Measurements from ENCODE around the gene TRMT2B. TPM values are rescaled to one million over a fixed set of nuclear protein-coding genes. Genes with fewer than 3 reads are reported as not detected.

The TRMT2B gene
- total and polyA plus RNA-seq, 2 of the 13 experiments (the other 11 are each of a cell fraction or from before 2014, with no cell fraction given): 7.0 to 11.2 TPM

- Histone ChIP-seq H3K27me3 (ENCODE audit: control insufficient read depth in 1 of 2, insufficient read depth in 2 of 2, low read length in 2 of 2) (no peaks in the 10 kb centered on the region), H3K9ac (ENCODE audit: insufficient read depth, low read depth, low read length) (no peak overlapping the region), H4K20me1 (ENCODE audit: insufficient read depth, low read length) (no peaks in the 10 kb centered on the region), H3K4me3 (replicated peaks in 1 of 3; ENCODE audit: insufficient read depth in 1 of 3, low read depth in 2 of 3, low read length in 3 of 3) (no peak overlapping the region), H3K9me3 (ENCODE audit: low read length) (no peaks in the 10 kb centered on the region), H3K27ac (ENCODE audit: extremely low read length, insufficient read depth, low read length) (no peak overlapping the region), H2AFZ (ENCODE audit: low read length) (no peak overlapping the region), H3K79me2 (ENCODE audit: insufficient read depth, low read length) (no peaks in the 10 kb centered on the region), H3K4me1 (ENCODE audit: insufficient read depth, low read length) (no peaks in the 10 kb centered on the region), H3K4me2 (ENCODE audit: low read depth, low read length) (no peak overlapping the region), H3K36me3 (replicated peaks in 1 of 2; ENCODE audit: control insufficient read depth in 1 of 2, insufficient read depth in 2 of 2, low read length in 2 of 2) (no peaks in the 10 kb centered on the region)
- no TSS peak for BruUV-seq (replicated peaks)
- in situ Hi-C loops (cut with HindIII; ENCODE audit: extremely low pct_ligation_motif_present, low pct_unique_long_range_greater_than_20kb): no loop called here
- TF ChIP-seq SNAPC4 (CRISPR knock-in tag; IDR thresholded peaks at IDR 0.05) (no peak), PITX1 (CRISPR knock-in tag; IDR thresholded peaks at IDR 0.05) (no peak), ZNF672 (CRISPR knock-in tag; IDR thresholded peaks at IDR 0.05) (no peak), PHB2 (IDR thresholded peaks at IDR 0.05; ENCODE audit: partially characterized antibody) (no peak), ZSCAN21 (CRISPR knock-in tag; IDR thresholded peaks at IDR 0.05; ENCODE audit: borderline replicate concordance) (no peak), HIVEP1 (CRISPR knock-in tag; IDR thresholded peaks at IDR 0.05) (no peak), HNRNPK (IDR thresholded peaks at IDR 0.05; ENCODE audit: low read depth, low read length, poor library complexity, severe bottlenecking) (no peak)
- POLR2A ChIA-PET: no interaction called here
- intact Hi-C loops (cut with micrococcal nuclease; ENCODE audit: unreplicated experiment): no loop called here
- CTCF ChIA-PET (ENCODE audit: low intra/inter-chr PET ratio, low total read pairs): no interaction called here
- no peak for FAIRE-seq
- DNase-seq (ENCODE audit: low spot score): no peak
- WGBS (ENCODE audit: low lambda C conversion rate): 0% methylated on average over 1 of the region's 1 CpG
- no peak for ATAC-seq
Measured at GRCh38 chrX:101091817-101092216, 39.9 kb upstream of the TRMT2B start.
